Stimulated activated CD4-positive, alpha-beta T cell treated with anti-CD3 and anti-CD28 coated beads, Interleukin-15, amount 100 ng/mL, for 24 hours (primary cell): Measurements from ENCODE around the gene MAN1C1.
"Not testable (repeated sequence)": the region's sequence is repeated elsewhere in the genome, so short reads cannot be mapped to it uniquely, and the experiment has no call there.

ENCODE experiments used
- DNase-seq: peaks from one replicate; pipeline ENCODE4 v3.0.0-alpha.2; 2020

MAN1C1 gene

GRCh38 chr1:25683177-25683576, 66.6 kb downstream of the MAN1C1 start:
- DNase-seq = no peak

- no peak for DNase-seq
Observed at GRCh38 chr1:25683731-25684130, 67.1 kb downstream of the MAN1C1 start.

GRCh38 chr1:25684216-25684965, 67.8 kb downstream of the MAN1C1 start:
- DNase-seq = no peak

- DNase-seq = no peak
Observed at GRCh38 chr1:25685211-25685750, 68.7 kb downstream of the MAN1C1 start.

GRCh38 chr1:25685938-25686665, 69.5 kb downstream of the MAN1C1 start:
- no peak for DNase-seq

- no peak for DNase-seq
Observed at GRCh38 chr1:25687221-25688017, 70.8 kb downstream of the MAN1C1 start.

GRCh38 chr1:25688390-25689119, 72.0 kb downstream of the MAN1C1 start:
- no peak for DNase-seq

- no peak for DNase-seq
Observed at GRCh38 chr1:25689686-25690381, 73.2 kb downstream of the MAN1C1 start.

- no peak for DNase-seq
Observed at GRCh38 chr1:25690396-25690956, 73.9 kb downstream of the MAN1C1 start.

- no peak for DNase-seq
Observed at GRCh38 chr1:25691211-25691610, 74.6 kb downstream of the MAN1C1 start.

- peak; percentile 48 for DNase-seq
Observed at GRCh38 chr1:25692560-25692959, 76.0 kb downstream of the MAN1C1 start.

GRCh38 chr1:25694167-25695007, 77.8 kb downstream of the MAN1C1 start:
- no peak for DNase-seq

- DNase-seq = no peak
Observed at GRCh38 chr1:25695090-25695770, 78.6 kb downstream of the MAN1C1 start.

- peak; percentile 51 for DNase-seq
Observed at GRCh38 chr1:25695771-25696311, 79.2 kb downstream of the MAN1C1 start.

- not testable (repeated sequence) for DNase-seq
Observed at GRCh38 chr1:25696643-25697042, 80.1 kb downstream of the MAN1C1 start.

GRCh38 chr1:25697435-25698217, 81.0 kb downstream of the MAN1C1 start:
- peak; percentile 35 for DNase-seq

- peak; percentile 74 for DNase-seq
Observed at GRCh38 chr1:25698252-25698651, 81.7 kb downstream of the MAN1C1 start.

GRCh38 chr1:25699059-25699458, 82.5 kb downstream of the MAN1C1 start:
- DNase-seq = not testable (repeated sequence)
